ENCODE results near the gene TGM1.
"Not testable (repeated sequence)": the region's sequence is repeated elsewhere in the genome, so short reads cannot be mapped to it uniquely, and the experiment has no call there.

Gene TGM1

GRCh38 chr14:24233538-24233866, 29.5 kb downstream of the TGM1 start:
- no peak for DNase-seq (ENCODE audit: low spot score)

- no peak for DNase-seq (ENCODE audit: low spot score)
These were observed 30.1 kb downstream of the TGM1 start, which contains the start of gene GMPR2 for GRCh38 chr14:24232645-24233537. Gene GMPR2, plus strand, starts transcription at chr14:24232929. Its CDS starts 325 bp downstream, at chr14:24233254.

- DNase-seq (ENCODE audit: low spot score): peak; percentile 97
These were observed 30.8 kb downstream of the TGM1 start, which contains the start of gene NEDD8 for GRCh38 chr14:24232121-24232644. Gene NEDD8, minus strand, starts transcription at chr14:24232367. Its CDS starts 100 bp downstream, at chr14:24232267.

GRCh38 chr14:24231263-24232120, 31.5 kb downstream of the TGM1 start:
- no peak for DNase-seq (ENCODE audit: low spot score)

GRCh38 chr14:24228902-24229301, 34.1 kb downstream of the TGM1 start:
- DNase-seq (ENCODE audit: low spot score): no peak

- DNase-seq (ENCODE audit: low spot score): no peak
These were observed 36.5 kb downstream of the TGM1 start for GRCh38 chr14:24226473-24226872.

- no peak for DNase-seq (ENCODE audit: low spot score)
These were observed 38.3 kb downstream of the TGM1 start for GRCh38 chr14:24224618-24225071.

- not testable (repeated sequence) for DNase-seq (ENCODE audit: low spot score)
These were observed 40.0 kb downstream of the TGM1 start for GRCh38 chr14:24222987-24223386.

- no peak for DNase-seq (ENCODE audit: low spot score)
These were observed 43.5 kb downstream of the TGM1 start for GRCh38 chr14:24219521-24219920.

GRCh38 chr14:24219080-24219479, 43.9 kb downstream of the TGM1 start:
- DNase-seq (ENCODE audit: low spot score): no peak

GRCh38 chr14:24216876-24217275, 46.1 kb downstream of the TGM1 start:
- not testable (repeated sequence) for DNase-seq (ENCODE audit: low spot score)

- no peak for DNase-seq (ENCODE audit: low spot score)
These were observed 46.7 kb downstream of the TGM1 start for GRCh38 chr14:24216345-24216699.

- peak; percentile 96 for DNase-seq (ENCODE audit: low spot score)
These were observed 47.3 kb downstream of the TGM1 start, which contains the start of gene MDP1 for GRCh38 chr14:24215495-24216344. Gene MDP1, minus strand, starts transcription at chr14:24216066. Its CDS starts 111 bp downstream, at chr14:24215955.

GRCh38 chr14:24213866-24214662, 48.9 kb downstream of the TGM1 start:
- DNase-seq (ENCODE audit: low spot score): peak; percentile 10

GRCh38 chr14:24212924-24213865, 49.8 kb downstream of the TGM1 start, which contains the start of gene CHMP4A:
Gene CHMP4A, minus strand, starts transcription at chr14:24213488. Its CDS starts 49 bp downstream, at chr14:24213439.
- peak; percentile 98 for DNase-seq (ENCODE audit: low spot score)

GRCh38 chr14:24211311-24211710, 51.7 kb downstream of the TGM1 start:
- DNase-seq (ENCODE audit: low spot score): no peak

GRCh38 chr14:24207625-24208024, 55.4 kb downstream of the TGM1 start:
- no peak for DNase-seq (ENCODE audit: low spot score)

GRCh38 chr14:24207104-24207551, 55.8 kb downstream of the TGM1 start:
- no peak for DNase-seq (ENCODE audit: low spot score)
